ENCODE measurements around the gene EPB41. TPM values are rescaled to one million over a fixed set of nuclear protein-coding genes. Genes with fewer than 3 reads are reported as not detected.

Gene EPB41
- total RNA-seq, 1 experiment from 2014 or later: 40.7 TPM

DNA sequence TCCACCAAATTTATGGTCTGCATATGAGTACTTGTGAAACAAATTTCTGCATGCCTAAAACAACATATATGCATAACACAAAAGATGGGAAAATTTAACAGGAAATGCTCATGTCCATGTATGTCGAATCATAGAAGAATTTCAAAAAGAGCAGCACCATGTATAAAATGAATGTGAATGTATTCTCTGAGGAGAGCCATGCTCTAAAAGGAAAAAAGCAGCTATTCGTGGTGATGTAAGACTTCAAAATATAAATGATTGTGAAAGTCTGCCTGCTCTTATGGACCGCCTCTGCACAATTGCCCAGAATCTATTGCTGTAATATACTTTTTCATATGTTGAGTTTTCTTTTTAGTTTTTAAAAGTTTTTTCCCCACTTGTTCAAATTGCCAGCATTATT is 66.8 kb downstream of the EPB41 start:
- no peak overlapping the region for H3K4me3 Mint-ChIP-seq (ENCODE audit: low read depth, unreplicated experiment)
- CTCF ChIA-PET: interaction anchor here (0.6 to 0.7 kb wide), 2 partner anchors 29 to 33 kb away, joined by 3 read pairs; no protein-coding TSS in a partner anchor
- no peaks in the 10 kb centered on the region for H3K36me3 Mint-ChIP-seq (ENCODE audit: insufficient read depth, unreplicated experiment)
- H3K9me3 Mint-ChIP-seq (ENCODE audit: low read depth, unreplicated experiment): no peaks in the 10 kb centered on the region
- no peak for DNase-seq
- intact Hi-C loops (cut with micrococcal nuclease; ENCODE audit: unreplicated experiment): no loop called here
- H3K27ac Mint-ChIP-seq (ENCODE audit: unreplicated experiment): no peak overlapping the region
- TF ChIP-seq, protein P1, sequence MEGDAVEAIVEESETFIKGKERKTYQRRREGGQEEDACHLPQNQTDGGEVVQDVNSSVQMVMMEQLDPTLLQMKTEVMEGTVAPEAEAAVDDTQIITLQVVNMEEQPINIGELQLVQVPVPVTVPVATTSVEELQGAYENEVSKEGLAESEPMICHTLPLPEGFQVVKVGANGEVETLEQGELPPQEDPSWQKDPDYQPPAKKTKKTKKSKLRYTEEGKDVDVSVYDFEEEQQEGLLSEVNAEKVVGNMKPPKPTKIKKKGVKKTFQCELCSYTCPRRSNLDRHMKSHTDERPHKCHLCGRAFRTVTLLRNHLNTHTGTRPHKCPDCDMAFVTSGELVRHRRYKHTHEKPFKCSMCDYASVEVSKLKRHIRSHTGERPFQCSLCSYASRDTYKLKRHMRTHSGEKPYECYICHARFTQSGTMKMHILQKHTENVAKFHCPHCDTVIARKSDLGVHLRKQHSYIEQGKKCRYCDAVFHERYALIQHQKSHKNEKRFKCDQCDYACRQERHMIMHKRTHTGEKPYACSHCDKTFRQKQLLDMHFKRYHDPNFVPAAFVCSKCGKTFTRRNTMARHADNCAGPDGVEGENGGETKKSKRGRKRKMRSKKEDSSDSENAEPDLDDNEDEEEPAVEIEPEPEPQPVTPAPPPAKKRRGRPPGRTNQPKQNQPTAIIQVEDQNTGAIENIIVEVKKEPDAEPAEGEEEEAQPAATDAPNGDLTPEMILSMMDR (IDR thresholded peaks at IDR 0.05; ENCODE audit: unreplicated experiment): no peak
- no peaks in the 10 kb centered on the region for H3K27me3 Mint-ChIP-seq (ENCODE audit: unreplicated experiment)
- no TSS peak for BruUV-seq (replicated peaks)
- H3K4me1 Mint-ChIP-seq (ENCODE audit: low read depth, unreplicated experiment): peaks cover 1% of the 10 kb centered on the region

DNA sequence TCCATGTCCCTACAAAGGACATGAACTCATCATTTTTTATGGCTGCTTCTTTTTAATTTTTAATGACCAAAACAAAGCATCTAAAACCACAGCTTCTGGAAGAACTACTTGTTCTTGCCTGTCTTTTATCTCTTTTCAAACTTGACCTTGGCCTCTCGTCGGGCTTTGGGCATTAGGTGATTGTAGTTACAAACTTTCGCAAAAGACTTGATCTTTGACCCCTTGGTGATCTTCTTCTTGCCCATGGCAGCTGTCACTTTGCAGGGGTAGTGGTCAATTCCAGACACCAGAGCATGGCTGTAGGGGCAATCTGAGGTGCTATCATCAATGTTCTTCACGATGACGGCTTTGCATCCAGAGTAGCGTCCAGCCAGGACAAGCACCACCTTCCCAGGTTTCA is 67.8 kb downstream of the EPB41 start:
- no peak for DNase-seq
- TF ChIP-seq, protein P1 (IDR thresholded peaks at IDR 0.05; ENCODE audit: unreplicated experiment): no peak
- CTCF ChIA-PET: no interaction called here
- no peak overlapping the region for H3K27ac Mint-ChIP-seq (ENCODE audit: unreplicated experiment)
- BruUV-seq (replicated peaks): no TSS peak
- intact Hi-C loops (cut with micrococcal nuclease; ENCODE audit: unreplicated experiment): no loop called here
- peaks cover 11% of the 10 kb centered on the region for H3K4me1 Mint-ChIP-seq (ENCODE audit: low read depth, unreplicated experiment)
- no peaks in the 10 kb centered on the region for H3K9me3 Mint-ChIP-seq (ENCODE audit: low read depth, unreplicated experiment)
- H3K4me3 Mint-ChIP-seq (ENCODE audit: low read depth, unreplicated experiment): no peak overlapping the region
- no peaks in the 10 kb centered on the region for H3K27me3 Mint-ChIP-seq (ENCODE audit: unreplicated experiment)
- H3K36me3 Mint-ChIP-seq (ENCODE audit: insufficient read depth, unreplicated experiment): peaks cover 1% of the 10 kb centered on the region

DNA sequence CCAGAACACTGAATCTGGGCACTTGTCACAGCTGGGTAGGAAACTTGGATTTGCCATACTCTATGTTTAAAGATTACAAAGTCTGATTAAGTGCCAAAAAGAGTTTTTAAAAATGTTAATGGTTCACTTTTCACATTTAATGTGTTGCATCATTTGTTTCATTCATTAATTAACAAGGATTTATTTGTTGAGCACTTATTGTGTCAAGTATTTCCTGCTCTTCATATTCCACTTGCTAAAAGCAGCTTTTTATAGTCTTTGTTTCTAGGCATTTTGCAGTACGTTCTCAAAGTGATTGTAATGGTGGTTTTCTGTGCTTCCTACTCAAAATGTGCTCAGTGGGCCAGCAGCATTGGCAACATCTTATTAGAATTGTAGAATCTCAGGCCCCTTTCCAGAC is 68.7 kb downstream of the EPB41 start:
- H3K4me3 Mint-ChIP-seq (ENCODE audit: low read depth, unreplicated experiment): no peak overlapping the region
- H3K36me3 Mint-ChIP-seq (ENCODE audit: insufficient read depth, unreplicated experiment): peaks cover 7% of the 10 kb centered on the region
- CTCF ChIA-PET: no interaction called here
- H3K9me3 Mint-ChIP-seq (ENCODE audit: low read depth, unreplicated experiment): no peaks in the 10 kb centered on the region
- H3K27me3 Mint-ChIP-seq (ENCODE audit: unreplicated experiment): no peaks in the 10 kb centered on the region
- DNase-seq: no peak
- peaks cover 16% of the 10 kb centered on the region for H3K4me1 Mint-ChIP-seq (ENCODE audit: low read depth, unreplicated experiment)
- H3K27ac Mint-ChIP-seq (ENCODE audit: unreplicated experiment): no peak overlapping the region
- intact Hi-C loops (cut with micrococcal nuclease; ENCODE audit: unreplicated experiment): no loop called here
- TF ChIP-seq, protein P1 (IDR thresholded peaks at IDR 0.05; ENCODE audit: unreplicated experiment): no peak
- BruUV-seq (replicated peaks): no TSS peak

GRCh38 chr1:28983509-28984310 is 69.3 kb downstream of the EPB41 start:
- intact Hi-C loops (cut with micrococcal nuclease; ENCODE audit: unreplicated experiment): no loop called here
- no peaks in the 10 kb centered on the region for H3K9me3 Mint-ChIP-seq (ENCODE audit: low read depth, unreplicated experiment)
- H3K4me1 Mint-ChIP-seq (ENCODE audit: low read depth, unreplicated experiment): peaks cover 16% of the 10 kb centered on the region
- no TSS peak for BruUV-seq (replicated peaks)
- DNase-seq: no peak
- TF ChIP-seq, protein P1 (IDR thresholded peaks at IDR 0.05; ENCODE audit: unreplicated experiment): no peak
- H3K36me3 Mint-ChIP-seq (ENCODE audit: insufficient read depth, unreplicated experiment): peaks cover 7% of the 10 kb centered on the region
- H3K27me3 Mint-ChIP-seq (ENCODE audit: unreplicated experiment): no peaks in the 10 kb centered on the region
- no peak overlapping the region for H3K27ac Mint-ChIP-seq (ENCODE audit: unreplicated experiment)
- no peak overlapping the region for H3K4me3 Mint-ChIP-seq (ENCODE audit: low read depth, unreplicated experiment)
- CTCF ChIA-PET: no interaction called here
